H9 (cell line): ENCODE measurements around the gene TANC2. TPM values are rescaled to one million over a fixed set of nuclear protein-coding genes. Genes with fewer than 3 reads are reported as not detected.

Experiments used
- DNase-seq: peaks from one replicate; pipeline ENCODE4 v3.0.0-alpha.2; 2017
- H2AFZ ChIP-seq: one replicate; pipeline ENCODE4 v1.6.1; 2013; ENCODE audit warnings: mild to moderate bottlenecking, low read length, control low read depth, moderate library complexity
- H2AK5ac ChIP-seq: 2 replicates; pipeline ENCODE4 v1.6.1; 2013; ENCODE audit warnings: low read length, control low read depth, mixed read lengths; ENCODE audit not compliant: insufficient read length
- H2BK120ac ChIP-seq: one replicate; pipeline ENCODE4 v1.6.1; 2013; ENCODE audit warnings: low read depth, mild to moderate bottlenecking, low read length, control low read depth, inconsistent platforms; ENCODE audit not compliant: poor library complexity, severe bottlenecking
- H2BK12ac ChIP-seq: 2 replicates; pipeline ENCODE4 v1.6.1; 2013; ENCODE audit warnings: low read length, control low read depth, mixed read lengths, low read depth; ENCODE audit not compliant: insufficient read length
- H2BK15ac ChIP-seq: 2 replicates; pipeline ENCODE4 v1.6.1; 2013; ENCODE audit warnings: low read depth, low read length, control low read depth
- H2BK20ac ChIP-seq: one replicate; pipeline ENCODE4 v1.6.1; 2013; ENCODE audit warnings: low read depth, mild to moderate bottlenecking, low read length, control low read depth, inconsistent platforms; ENCODE audit not compliant: poor library complexity, severe bottlenecking
- H2BK5ac ChIP-seq: 2 replicates; pipeline ENCODE4 v1.6.1; 2013; ENCODE audit warnings: low read length, control low read depth, mixed read lengths; ENCODE audit not compliant: insufficient read length
- H3K14ac ChIP-seq: 2 replicates; pipeline ENCODE4 v1.6.1; 2013; ENCODE audit warnings: low read length, control low read depth; ENCODE audit not compliant: insufficient read depth
- H3K18ac ChIP-seq: 2 replicates; pipeline ENCODE4 v1.6.1; 2013; ENCODE audit warnings: low read depth, mild to moderate bottlenecking, mixed read lengths, low read length, control low read depth; ENCODE audit not compliant: insufficient read length
- H3K23ac ChIP-seq: 2 replicates; pipeline ENCODE4 v1.6.1; 2013; ENCODE audit warnings: low read length, control low read depth, mixed read lengths, low read depth; ENCODE audit not compliant: insufficient read length
- H3K23me2 ChIP-seq: 2 replicates; pipeline ENCODE4 v1.6.1; 2013; ENCODE audit warnings: low read depth, mild to moderate bottlenecking, mixed read lengths, low read length, control low read depth; ENCODE audit not compliant: insufficient read length, poor library complexity, severe bottlenecking
- H3K27ac ChIP-seq: 2 replicates; pipeline ENCODE4 v1.5.1; 2013; ENCODE audit warnings: low read length, control low read depth, mixed read lengths, low read depth; ENCODE audit not compliant: insufficient read length
- H3K27me3 ChIP-seq: 2 replicates; pipeline ENCODE4 v1.6.1; 2013; ENCODE audit warnings: low read length, control low read depth, inconsistent platforms; ENCODE audit not compliant: insufficient read depth
- H3K4ac ChIP-seq: 2 replicates; pipeline ENCODE4 v1.6.1; 2013; ENCODE audit warnings: low read depth, mild to moderate bottlenecking, control low read depth, inconsistent platforms, low read length, moderate library complexity
- H3K4me1 ChIP-seq: 2 replicates; pipeline ENCODE4 v1.6.1; 2013; ENCODE audit warnings: low read length, control low read depth, inconsistent platforms; ENCODE audit not compliant: insufficient read depth
- H3K4me2 ChIP-seq: 2 replicates; pipeline ENCODE4 v1.6.1; 2013; ENCODE audit warnings: low read length, control low read depth, mixed read lengths; ENCODE audit not compliant: insufficient read length, insufficient read depth
- H3K56ac ChIP-seq: 2 replicates; pipeline ENCODE4 v1.6.1; 2013; ENCODE audit warnings: low read depth, mild to moderate bottlenecking, mixed read lengths, low read length, control low read depth; ENCODE audit not compliant: insufficient read length
- H3K79me1 ChIP-seq: 2 replicates; pipeline ENCODE4 v1.6.1; 2013; ENCODE audit warnings: low read depth, mild to moderate bottlenecking, moderate library complexity, low read length, control low read depth, inconsistent platforms; ENCODE audit not compliant: insufficient read depth, poor library complexity, severe bottlenecking
- H3K79me2 ChIP-seq: 2 replicates; pipeline ENCODE4 v1.6.1; 2013; ENCODE audit warnings: low read length, control low read depth, inconsistent platforms; ENCODE audit not compliant: insufficient read depth
- H3K9ac ChIP-seq: 2 replicates; pipeline ENCODE4 v1.6.1; 2013; ENCODE audit warnings: low read length, control low read depth, mixed read lengths; ENCODE audit not compliant: insufficient read length; ENCODE audit errors: extremely low read depth
- H3K9me3 ChIP-seq: one replicate; pipeline ENCODE4 v1.6.1; 2013; ENCODE audit warnings: low read depth, low read length, inconsistent platforms; ENCODE audit not compliant: control insufficient read depth
- H3T11ph ChIP-seq: one replicate; pipeline ENCODE4 v1.6.1; 2013; ENCODE audit warnings: mild to moderate bottlenecking, low read length, control low read depth, inconsistent platforms
- H4K20me1 ChIP-seq: one replicate; pipeline ENCODE4 v1.6.1; 2013; ENCODE audit not compliant: control insufficient read depth, insufficient read length, insufficient read depth
- H4K5ac ChIP-seq: 2 replicates; pipeline ENCODE4 v1.6.1; 2013; ENCODE audit warnings: low read depth, mild to moderate bottlenecking, mixed read lengths, low read length, control low read depth; ENCODE audit not compliant: insufficient read length
- H4K8ac ChIP-seq: replicated peaks from 2 replicates; pipeline ENCODE4 v1.6.1; 2013; ENCODE audit warnings: low read length, control low read depth, mixed read lengths, low read depth; ENCODE audit not compliant: insufficient read length
- H4K91ac ChIP-seq: 2 replicates; pipeline ENCODE4 v1.6.1; 2013; ENCODE audit warnings: low read depth, mild to moderate bottlenecking, moderate library complexity, mixed read lengths, low read length, control low read depth; ENCODE audit not compliant: insufficient read length
- H3K27ac Mint-ChIP-seq, 3 experiments: 2 replicates in 2 of 3; 3 replicates in 1 of 3; pipeline ENCODE4 v1.8.0; 2020 to 2021; ENCODE audit warnings: mixed read lengths in 3 of 3, mild to moderate bottlenecking in 1 of 3, moderate library complexity in 1 of 3
- H3K27me3 Mint-ChIP-seq: 2 replicates; pipeline ENCODE4 v1.8.0; 2021; ENCODE audit warnings: low read depth, mild to moderate bottlenecking, moderate library complexity, mixed read lengths
- H3K36me3 Mint-ChIP-seq, 3 experiments: 2 replicates in 2 of 3; 3 replicates in 1 of 3; pipeline ENCODE4 v1.8.0; 2020 to 2021; ENCODE audit warnings: low read depth in 3 of 3, mixed read lengths in 3 of 3; ENCODE audit not compliant: insufficient read depth in 1 of 3
- H3K4me1 Mint-ChIP-seq, 2 experiments: 2 replicates each; pipeline ENCODE4 v1.8.0; 2020; ENCODE audit warnings: mixed read lengths in 2 of 2
- H3K4me3 Mint-ChIP-seq, 2 experiments: 2 replicates in 1 of 2; 3 replicates in 1 of 2; pipeline ENCODE4 v1.8.0; 2020 to 2021; ENCODE audit warnings: mild to moderate bottlenecking in 2 of 2, mixed read lengths in 2 of 2, moderate library complexity in 1 of 2
- H3K9me3 Mint-ChIP-seq, 2 experiments: 2 replicates in 1 of 2; 3 replicates in 1 of 2; pipeline ENCODE4 v1.8.0; 2020; ENCODE audit warnings: mild to moderate bottlenecking in 2 of 2, mixed read lengths in 2 of 2, moderate library complexity in 1 of 2
- CTCF ChIP-seq: fragments of 200-600 bp; sonication (generic); conservative IDR thresholded peaks from 3 replicates; pipeline ENCODE4 v1.8.0; 2021; ENCODE audit warnings: antibody characterized with exemption, mild to moderate bottlenecking
- WGBS: extraction: QIAGEN DNeasy Blood & Tissue Kit; methylation state at CpG from one replicate; pipeline ENCODE4 v1.1.7; 2013; ENCODE audit warnings: missing lambda C conversion rate, low lambda C conversion rate, mixed read lengths; ENCODE audit not compliant: insufficient read length; ENCODE audit errors: extremely low coverage; 5-methylcytosine and 5-hydroxymethylcytosine counted together
- total RNA-seq: library from RNA; stranded (reverse); gene quantifications from 2 replicates; pipeline ENCODE4 v1.2.1, GENCODE V29; 2021

Gene TANC2
- total RNA-seq, 1 experiment from 2014 or later, result 7.3 TPM

- H3K56ac ChIP-seq, result no peak overlapping the region
- no peak overlapping the region for H2BK5ac ChIP-seq
- no peak overlapping the region for H3K4me3 Mint-ChIP-seq
- H3K23ac ChIP-seq, result no peak overlapping the region
- no peak overlapping the region for H3K9ac ChIP-seq
- no CpG with 5 or more reads among the region's 5 CpGs for WGBS
- no peak overlapping the region for H3K27ac ChIP-seq
- no peak overlapping the region for H3K27ac Mint-ChIP-seq
- no peak overlapping the region for H3K18ac ChIP-seq
- H4K5ac ChIP-seq, result no peak overlapping the region
- H3K9me3 ChIP-seq, result no peaks in the 10 kb centered on the region
- H4K8ac ChIP-seq, result no peak overlapping the region
- no peak for TF ChIP-seq CTCF
- no peaks in the 10 kb centered on the region for H3K4me1 Mint-ChIP-seq
- no peak overlapping the region for H3K14ac ChIP-seq
- H2BK120ac ChIP-seq, result no peak overlapping the region
- H3K4me1 ChIP-seq, result no peaks in the 10 kb centered on the region
- H3K79me2 ChIP-seq, result 0 out of 2 replicates have a peak, but pooled peaks cover 2% of the 10 kb centered on the region
- H3K36me3 Mint-ChIP-seq, result no peaks in the 10 kb centered on the region
- peaks cover 5 to 6% of the 10 kb centered on the region in 2 experiments; a peak in 4 of 5 replicates for H3K9me3 Mint-ChIP-seq
- H3K27me3 ChIP-seq, result no peaks in the 10 kb centered on the region
- no peak overlapping the region for H2AK5ac ChIP-seq
- no peak overlapping the region for H2BK15ac ChIP-seq
- no peaks in the 10 kb centered on the region for H3K23me2 ChIP-seq
- no peak overlapping the region for H2BK12ac ChIP-seq
- no peak overlapping the region for H3K4me2 ChIP-seq
- DNase-seq, result no peak
- H3K27me3 Mint-ChIP-seq, result no peaks in the 10 kb centered on the region; the same call in 1 of the 2 replicates
- no peak overlapping the region for H3T11ph ChIP-seq
- no peaks in the 10 kb centered on the region for H3K79me1 ChIP-seq
- H4K20me1 ChIP-seq, result no peaks in the 10 kb centered on the region
- H2AFZ ChIP-seq, result no peak overlapping the region
- H2BK20ac ChIP-seq, result no peak overlapping the region
- H4K91ac ChIP-seq, result no peak overlapping the region
- H3K4ac ChIP-seq, result no peak overlapping the region
These were observed 23.5 kb downstream of the TANC2 start for GRCh38 chr17:62989501-62989900.
